H9 (cell line): Measurements from ENCODE around the gene CD81. TPM values are rescaled to one million over a fixed set of nuclear protein-coding genes. Genes with fewer than 3 reads are reported as not detected.

Source experiments
- DNase-seq: peaks from one replicate; pipeline ENCODE4 v3.0.0-alpha.2; 2017
- H2AFZ ChIP-seq: one replicate; pipeline ENCODE4 v1.6.1; 2013; ENCODE audit warnings: mild to moderate bottlenecking, low read length, control low read depth, moderate library complexity
- H2AK5ac ChIP-seq: 2 replicates; pipeline ENCODE4 v1.6.1; 2013; ENCODE audit warnings: low read length, control low read depth, mixed read lengths; ENCODE audit not compliant: insufficient read length
- H2BK120ac ChIP-seq: one replicate; pipeline ENCODE4 v1.6.1; 2013; ENCODE audit warnings: low read depth, mild to moderate bottlenecking, low read length, control low read depth, inconsistent platforms; ENCODE audit not compliant: poor library complexity, severe bottlenecking
- H2BK12ac ChIP-seq: 2 replicates; pipeline ENCODE4 v1.6.1; 2013; ENCODE audit warnings: low read length, control low read depth, mixed read lengths, low read depth; ENCODE audit not compliant: insufficient read length
- H2BK15ac ChIP-seq: 2 replicates; pipeline ENCODE4 v1.6.1; 2013; ENCODE audit warnings: low read depth, low read length, control low read depth
- H2BK20ac ChIP-seq: one replicate; pipeline ENCODE4 v1.6.1; 2013; ENCODE audit warnings: low read depth, mild to moderate bottlenecking, low read length, control low read depth, inconsistent platforms; ENCODE audit not compliant: poor library complexity, severe bottlenecking
- H2BK5ac ChIP-seq: 2 replicates; pipeline ENCODE4 v1.6.1; 2013; ENCODE audit warnings: low read length, control low read depth, mixed read lengths; ENCODE audit not compliant: insufficient read length
- H3K14ac ChIP-seq: 2 replicates; pipeline ENCODE4 v1.6.1; 2013; ENCODE audit warnings: low read length, control low read depth; ENCODE audit not compliant: insufficient read depth
- H3K18ac ChIP-seq: 2 replicates; pipeline ENCODE4 v1.6.1; 2013; ENCODE audit warnings: low read depth, mild to moderate bottlenecking, mixed read lengths, low read length, control low read depth; ENCODE audit not compliant: insufficient read length
- H3K23ac ChIP-seq: 2 replicates; pipeline ENCODE4 v1.6.1; 2013; ENCODE audit warnings: low read length, control low read depth, mixed read lengths, low read depth; ENCODE audit not compliant: insufficient read length
- H3K23me2 ChIP-seq: 2 replicates; pipeline ENCODE4 v1.6.1; 2013; ENCODE audit warnings: low read depth, mild to moderate bottlenecking, mixed read lengths, low read length, control low read depth; ENCODE audit not compliant: insufficient read length, poor library complexity, severe bottlenecking
- H3K27ac ChIP-seq: 2 replicates; pipeline ENCODE4 v1.5.1; 2013; ENCODE audit warnings: low read length, control low read depth, mixed read lengths, low read depth; ENCODE audit not compliant: insufficient read length
- H3K27me3 ChIP-seq: 2 replicates; pipeline ENCODE4 v1.6.1; 2013; ENCODE audit warnings: low read length, control low read depth, inconsistent platforms; ENCODE audit not compliant: insufficient read depth
- H3K4ac ChIP-seq: 2 replicates; pipeline ENCODE4 v1.6.1; 2013; ENCODE audit warnings: low read depth, mild to moderate bottlenecking, control low read depth, inconsistent platforms, low read length, moderate library complexity
- H3K4me1 ChIP-seq: 2 replicates; pipeline ENCODE4 v1.6.1; 2013; ENCODE audit warnings: low read length, control low read depth, inconsistent platforms; ENCODE audit not compliant: insufficient read depth
- H3K4me2 ChIP-seq: 2 replicates; pipeline ENCODE4 v1.6.1; 2013; ENCODE audit warnings: low read length, control low read depth, mixed read lengths; ENCODE audit not compliant: insufficient read length, insufficient read depth
- H3K56ac ChIP-seq: 2 replicates; pipeline ENCODE4 v1.6.1; 2013; ENCODE audit warnings: low read depth, mild to moderate bottlenecking, mixed read lengths, low read length, control low read depth; ENCODE audit not compliant: insufficient read length
- H3K79me1 ChIP-seq: 2 replicates; pipeline ENCODE4 v1.6.1; 2013; ENCODE audit warnings: low read depth, mild to moderate bottlenecking, moderate library complexity, low read length, control low read depth, inconsistent platforms; ENCODE audit not compliant: insufficient read depth, poor library complexity, severe bottlenecking
- H3K79me2 ChIP-seq: 2 replicates; pipeline ENCODE4 v1.6.1; 2013; ENCODE audit warnings: low read length, control low read depth, inconsistent platforms; ENCODE audit not compliant: insufficient read depth
- H3K9ac ChIP-seq: 2 replicates; pipeline ENCODE4 v1.6.1; 2013; ENCODE audit warnings: low read length, control low read depth, mixed read lengths; ENCODE audit not compliant: insufficient read length; ENCODE audit errors: extremely low read depth
- H3K9me3 ChIP-seq: one replicate; pipeline ENCODE4 v1.6.1; 2013; ENCODE audit warnings: low read depth, low read length, inconsistent platforms; ENCODE audit not compliant: control insufficient read depth
- H3T11ph ChIP-seq: one replicate; pipeline ENCODE4 v1.6.1; 2013; ENCODE audit warnings: mild to moderate bottlenecking, low read length, control low read depth, inconsistent platforms
- H4K20me1 ChIP-seq: one replicate; pipeline ENCODE4 v1.6.1; 2013; ENCODE audit not compliant: control insufficient read depth, insufficient read length, insufficient read depth
- H4K5ac ChIP-seq: 2 replicates; pipeline ENCODE4 v1.6.1; 2013; ENCODE audit warnings: low read depth, mild to moderate bottlenecking, mixed read lengths, low read length, control low read depth; ENCODE audit not compliant: insufficient read length
- H4K8ac ChIP-seq: replicated peaks from 2 replicates; pipeline ENCODE4 v1.6.1; 2013; ENCODE audit warnings: low read length, control low read depth, mixed read lengths, low read depth; ENCODE audit not compliant: insufficient read length
- H4K91ac ChIP-seq: 2 replicates; pipeline ENCODE4 v1.6.1; 2013; ENCODE audit warnings: low read depth, mild to moderate bottlenecking, moderate library complexity, mixed read lengths, low read length, control low read depth; ENCODE audit not compliant: insufficient read length
- H3K27ac Mint-ChIP-seq, 3 experiments: 2 replicates in 2 of 3; 3 replicates in 1 of 3; pipeline ENCODE4 v1.8.0; 2020 to 2021; ENCODE audit warnings: mixed read lengths in 3 of 3, mild to moderate bottlenecking in 1 of 3, moderate library complexity in 1 of 3
- H3K27me3 Mint-ChIP-seq: 2 replicates; pipeline ENCODE4 v1.8.0; 2021; ENCODE audit warnings: low read depth, mild to moderate bottlenecking, moderate library complexity, mixed read lengths
- H3K36me3 Mint-ChIP-seq, 3 experiments: 2 replicates in 2 of 3; 3 replicates in 1 of 3; pipeline ENCODE4 v1.8.0; 2020 to 2021; ENCODE audit warnings: low read depth in 3 of 3, mixed read lengths in 3 of 3; ENCODE audit not compliant: insufficient read depth in 1 of 3
- H3K4me1 Mint-ChIP-seq, 2 experiments: 2 replicates each; pipeline ENCODE4 v1.8.0; 2020; ENCODE audit warnings: mixed read lengths in 2 of 2
- H3K4me3 Mint-ChIP-seq, 2 experiments: 2 replicates in 1 of 2; 3 replicates in 1 of 2; pipeline ENCODE4 v1.8.0; 2020 to 2021; ENCODE audit warnings: mild to moderate bottlenecking in 2 of 2, mixed read lengths in 2 of 2, moderate library complexity in 1 of 2
- H3K9me3 Mint-ChIP-seq, 2 experiments: 2 replicates in 1 of 2; 3 replicates in 1 of 2; pipeline ENCODE4 v1.8.0; 2020; ENCODE audit warnings: mild to moderate bottlenecking in 2 of 2, mixed read lengths in 2 of 2, moderate library complexity in 1 of 2
- WGBS: extraction: QIAGEN DNeasy Blood & Tissue Kit; methylation state at CpG from one replicate; pipeline ENCODE4 v1.1.7; 2013; ENCODE audit warnings: missing lambda C conversion rate, low lambda C conversion rate, mixed read lengths; ENCODE audit not compliant: insufficient read length; ENCODE audit errors: extremely low coverage; 5-methylcytosine and 5-hydroxymethylcytosine counted together
- total RNA-seq: library from RNA; stranded (reverse); gene quantifications from 2 replicates; pipeline ENCODE4 v1.2.1, GENCODE V29; 2021
- TF ChIP-seq, protein P1 (sequence below): fragments of 200-600 bp; sonication (generic); conservative IDR thresholded peaks from 3 replicates; pipeline ENCODE4 v1.8.0; 2021; ENCODE audit warnings: antibody characterized with exemption, mild to moderate bottlenecking

Gene CD81
- total RNA-seq, 1 experiment from 2014 or later, result 246 TPM

DNA sequence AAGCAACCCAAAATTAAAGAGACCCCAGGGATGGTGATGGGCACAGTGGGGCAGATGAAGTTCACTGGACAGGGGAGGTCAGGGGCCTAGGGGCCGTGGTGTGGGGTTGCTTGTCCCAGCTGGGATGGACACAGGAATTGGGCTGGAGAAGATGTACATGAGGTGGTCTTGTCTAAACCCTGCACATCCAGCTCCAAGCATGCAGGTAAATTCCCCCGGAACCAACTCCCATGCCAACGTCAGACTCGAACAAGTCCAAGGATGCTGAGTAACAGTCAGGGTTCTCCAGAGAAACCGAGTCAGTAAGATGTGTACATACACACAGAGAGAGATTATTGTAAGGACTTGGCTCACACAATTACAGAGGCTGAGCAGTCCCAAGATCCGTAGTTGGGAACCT lies 46.4 kb upstream of the CD81 start:
- H3K23me2 ChIP-seq, result no peaks in the 10 kb centered on the region
- no peak overlapping the region for H2AFZ ChIP-seq
- Mint-ChIP-seq H3K9me3 (peaks cover 16 to 26% of the 10 kb centered on the region in 2 experiments), H3K4me1 (peaks cover 11% of the 10 kb centered on the region in 2 experiments; a peak in 3 of 4 replicates), H3K27me3 (peaks cover 34% of the 10 kb centered on the region), H3K27ac (no peak overlapping the region), H3K36me3 (peaks cover 9 to 18% (median 11%) of the 10 kb centered on the region in 3 experiments; a peak in 6 of 7 replicates), H3K4me3 (no peak overlapping the region)
- DNase-seq, result no peak
- WGBS, result no CpG with 5 or more reads among the region's 6 CpGs
- H2AK5ac ChIP-seq, result no peak overlapping the region
- no peak overlapping the region for H4K91ac ChIP-seq
- H4K20me1 ChIP-seq, result no peaks in the 10 kb centered on the region
- no peak overlapping the region for H3K4me2 ChIP-seq
- TF ChIP-seq, protein P1, sequence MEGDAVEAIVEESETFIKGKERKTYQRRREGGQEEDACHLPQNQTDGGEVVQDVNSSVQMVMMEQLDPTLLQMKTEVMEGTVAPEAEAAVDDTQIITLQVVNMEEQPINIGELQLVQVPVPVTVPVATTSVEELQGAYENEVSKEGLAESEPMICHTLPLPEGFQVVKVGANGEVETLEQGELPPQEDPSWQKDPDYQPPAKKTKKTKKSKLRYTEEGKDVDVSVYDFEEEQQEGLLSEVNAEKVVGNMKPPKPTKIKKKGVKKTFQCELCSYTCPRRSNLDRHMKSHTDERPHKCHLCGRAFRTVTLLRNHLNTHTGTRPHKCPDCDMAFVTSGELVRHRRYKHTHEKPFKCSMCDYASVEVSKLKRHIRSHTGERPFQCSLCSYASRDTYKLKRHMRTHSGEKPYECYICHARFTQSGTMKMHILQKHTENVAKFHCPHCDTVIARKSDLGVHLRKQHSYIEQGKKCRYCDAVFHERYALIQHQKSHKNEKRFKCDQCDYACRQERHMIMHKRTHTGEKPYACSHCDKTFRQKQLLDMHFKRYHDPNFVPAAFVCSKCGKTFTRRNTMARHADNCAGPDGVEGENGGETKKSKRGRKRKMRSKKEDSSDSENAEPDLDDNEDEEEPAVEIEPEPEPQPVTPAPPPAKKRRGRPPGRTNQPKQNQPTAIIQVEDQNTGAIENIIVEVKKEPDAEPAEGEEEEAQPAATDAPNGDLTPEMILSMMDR, result no peak
- H2BK5ac ChIP-seq, result no peak overlapping the region
- no peak overlapping the region for H3K9ac ChIP-seq
- H3K4ac ChIP-seq, result no peak overlapping the region
- H3K56ac ChIP-seq, result no peak overlapping the region
- no peak overlapping the region for H2BK15ac ChIP-seq
- H4K5ac ChIP-seq, result no peak overlapping the region
- H3K79me1 ChIP-seq, result no peaks in the 10 kb centered on the region
- no peak overlapping the region for H4K8ac ChIP-seq
- H2BK12ac ChIP-seq, result no peak overlapping the region
- no peak overlapping the region for H2BK20ac ChIP-seq
- H3K9me3 ChIP-seq, result peaks cover 5% of the 10 kb centered on the region
- no peak overlapping the region for H3K14ac ChIP-seq
- H3T11ph ChIP-seq, result no peak overlapping the region
- no peak overlapping the region for H3K23ac ChIP-seq
- no peak overlapping the region for H2BK120ac ChIP-seq
- H3K27me3 ChIP-seq, result no peaks in the 10 kb centered on the region
- H3K79me2 ChIP-seq, result no peaks in the 10 kb centered on the region
- H3K4me1 ChIP-seq, result no peaks in the 10 kb centered on the region
- H3K18ac ChIP-seq, result no peak overlapping the region
- H3K27ac ChIP-seq, result no peak overlapping the region
